NT2/D1 (cell line): ENCODE measurements around the gene AKNA.

ENCODE experiments used
- YY1 ChIP-seq: IDR thresholded peaks from 2 replicates; pipeline ENCODE4 v1.6.1; 2011; ENCODE audit not compliant: insufficient read length, insufficient read depth
- ZNF274 ChIP-seq: IDR thresholded peaks from 2 replicates; pipeline ENCODE4 v1.6.1; 2011; ENCODE audit warnings: mild to moderate bottlenecking, low read depth, low read length

- TF ChIP-seq ZNF274 (no peak), YY1 (no peak)
These were observed 28.5 kb upstream of the AKNA start for GRCh38 chr9:114416290-114416689.
